DOHH2 (cell line): ENCODE results near the gene LMX1A.

Experiments used
- H3F3A ChIP-seq: fragments of 200-600 bp; sonication (generic), shearing (Covaris generic); 2 replicates; pipeline ENCODE4 v1.6.0; 2016; ENCODE audit warnings: antibody characterized with exemption, mild to moderate bottlenecking; ENCODE audit not compliant: control insufficient read depth, insufficient read depth
- H3K27ac ChIP-seq: fragments of 200-600 bp; sonication (generic); 2 replicates; pipeline ENCODE4 v1.5.1; 2014; ENCODE audit warnings: low read depth, mild to moderate bottlenecking, low read length, moderate library complexity
- H3K27me3 ChIP-seq: fragments of 200-600 bp; sonication (generic); 2 replicates; pipeline ENCODE4 v1.6.1; 2014; ENCODE audit warnings: mild to moderate bottlenecking, low read length, mixed read lengths; ENCODE audit not compliant: control insufficient read depth
- H3K36me3 ChIP-seq: fragments of 200-600 bp; sonication (generic); 2 replicates; pipeline ENCODE4 v1.6.1; 2014; ENCODE audit warnings: mild to moderate bottlenecking, low read length, moderate library complexity, mixed read lengths; ENCODE audit not compliant: control insufficient read depth
- H3K4me1 ChIP-seq: fragments of 200-600 bp; sonication (generic); 2 replicates; pipeline ENCODE4 v1.6.1; 2014; ENCODE audit warnings: mild to moderate bottlenecking, low read length, mixed read lengths; ENCODE audit not compliant: control insufficient read depth
- H3K4me2 ChIP-seq: fragments of 200-600 bp; sonication (generic); 2 replicates; pipeline ENCODE4 v1.6.0; 2014; ENCODE audit warnings: mild to moderate bottlenecking, low read length, moderate library complexity
- H3K4me3 ChIP-seq: fragments of 200-600 bp; sonication (generic); 2 replicates; pipeline ENCODE4 v1.5.1; 2014; ENCODE audit warnings: mild to moderate bottlenecking, low read length, mixed read lengths
- H3K79me2 ChIP-seq: fragments of 200-600 bp; sonication (generic); 2 replicates; pipeline ENCODE4 v1.6.1; 2014; ENCODE audit warnings: mild to moderate bottlenecking, low read length, mixed read lengths; ENCODE audit not compliant: control insufficient read depth
- H3K9me2 ChIP-seq: fragments of 200-600 bp; sonication (generic); replicated peaks from 2 replicates; pipeline ENCODE4 v1.6.1; 2014; ENCODE audit warnings: mild to moderate bottlenecking, low read length, mixed read lengths; ENCODE audit not compliant: control insufficient read depth
- H3K9me3 ChIP-seq: fragments of 200-600 bp; sonication (generic); 2 replicates; pipeline ENCODE4 v1.6.1; 2014; ENCODE audit warnings: antibody characterized with exemption, low read length, mixed read lengths; ENCODE audit not compliant: control insufficient read depth, insufficient read depth
- H4K20me1 ChIP-seq: fragments of 200-600 bp; sonication (generic); 2 replicates; pipeline ENCODE4 v1.6.0; 2014; ENCODE audit warnings: low read depth, mild to moderate bottlenecking, antibody characterized with exemption, low read length, moderate library complexity; ENCODE audit not compliant: control insufficient read depth, insufficient read depth
- CTCF ChIP-seq: fragments of 200-600 bp; sonication (generic); IDR thresholded peaks from one replicate; pipeline ENCODE4 v1.5.1; 2014; ENCODE audit warnings: antibody characterized with exemption, mild to moderate bottlenecking, low read depth, low read length; ENCODE audit not compliant: poor library complexity, severe bottlenecking
- EZH2phosphoT487 ChIP-seq: fragments of 200-600 bp; sonication (generic); IDR thresholded peaks from 2 replicates; pipeline ENCODE4 v1.6.1; 2017; ENCODE audit warnings: borderline replicate concordance, mild to moderate bottlenecking, antibody characterized with exemption, low read length, moderate library complexity, mixed read lengths

LMX1A gene

GRCh38 chr1:165392634-165393571 lies 36.4 kb upstream of the LMX1A start:
- no peak overlapping the region for H3K27ac ChIP-seq
- peaks cover 17% of the 10 kb centered on the region; the same call in 1 of the 2 replicates for H4K20me1 ChIP-seq

GRCh38 chr1:165389609-165390008 lies 33.1 kb upstream of the LMX1A start:
- H3F3A ChIP-seq = no peaks in the 10 kb centered on the region
- H4K20me1 ChIP-seq = peaks cover 19% of the 10 kb centered on the region
- peaks cover 93% of the 10 kb centered on the region for H3K27me3 ChIP-seq
- no peaks in the 10 kb centered on the region for H3K9me3 ChIP-seq
- no peak overlapping the region for H3K4me3 ChIP-seq
- H3K9me2 ChIP-seq = no peaks in the 10 kb centered on the region
- no peaks in the 10 kb centered on the region for H3K36me3 ChIP-seq
- no peak overlapping the region for H3K4me2 ChIP-seq
- no peaks in the 10 kb centered on the region for H3K79me2 ChIP-seq
- peaks cover 7% of the 10 kb centered on the region for H3K4me1 ChIP-seq
- TF ChIP-seq CTCF = no peak
- no peak for TF ChIP-seq EZH2phosphoT487
- no peak overlapping the region for H3K27ac ChIP-seq

More at GRCh38 chr1:165392634-165393571, 36.4 kb upstream of the LMX1A start:
- TF ChIP-seq CTCF (peak; percentile 95), EZH2phosphoT487 (peak; percentile 100; the same call in 1 of the 2 replicates)
- no peaks in the 10 kb centered on the region for H3K79me2 ChIP-seq
- H3K36me3 ChIP-seq = no peaks in the 10 kb centered on the region
- H3K27me3 ChIP-seq = peaks cover 92% of the 10 kb centered on the region
- no peaks in the 10 kb centered on the region for H3K9me2 ChIP-seq
- H3K4me2 ChIP-seq = peak overlapping the region; percentile 27
- H3F3A ChIP-seq = no peaks in the 10 kb centered on the region
- no peaks in the 10 kb centered on the region for H3K9me3 ChIP-seq
- H3K4me1 ChIP-seq = peaks cover 7% of the 10 kb centered on the region
- no peak overlapping the region for H3K4me3 ChIP-seq

GRCh38 chr1:165387961-165388360 lies 31.4 kb upstream of the LMX1A start:
- no peak overlapping the region for H3K27ac ChIP-seq
- H3K27me3 ChIP-seq = peaks cover 94% of the 10 kb centered on the region
- no peaks in the 10 kb centered on the region for H3F3A ChIP-seq
- no peak overlapping the region for H3K4me2 ChIP-seq
- H3K36me3 ChIP-seq = no peaks in the 10 kb centered on the region
- H3K9me3 ChIP-seq = no peaks in the 10 kb centered on the region
- H3K79me2 ChIP-seq = no peaks in the 10 kb centered on the region
- H3K4me1 ChIP-seq = peaks cover under 1% of the 10 kb centered on the region
- H3K9me2 ChIP-seq = no peaks in the 10 kb centered on the region
- TF ChIP-seq CTCF = no peak
- TF ChIP-seq EZH2phosphoT487 = no peak
- H4K20me1 ChIP-seq = peaks cover 15% of the 10 kb centered on the region
- no peak overlapping the region for H3K4me3 ChIP-seq
